Endothelial cell of umbilical vein (primary cell): ENCODE data around the gene CPED1. TPM values are rescaled to one million over a fixed set of nuclear protein-coding genes. Genes with fewer than 3 reads are reported as not detected.

Source experiments
- BruUV-seq: library from RNA; stranded (reverse); fragments of 400-500 nt; replicated peaks from 2 replicates; lab custom pipeline; 2021; lab: Mats Ljungman, UMichigan
- CTCF ChIA-PET: fragments of 300-600, 350-600 bp; sonication (Branson Sonifier 250); formaldehyde crosslinking; loops from one replicate; lab custom pipeline; 2021; ENCODE audit warnings: antibody characterized with exemption, inconsistent platforms; lab: Charles Lee
- POLR2A ChIA-PET: fragments of 300-600, 350-600 bp; sonication (Branson Sonifier 250); formaldehyde crosslinking; loops from one replicate; lab custom pipeline; 2021; ENCODE audit warnings: antibody characterized with exemption, inconsistent platforms; lab: Charles Lee
- DNase-seq: peaks from one replicate; pipeline ENCODE4 v3.0.0-alpha.2; 2011; ENCODE audit warnings: low read depth, low spot score
- FAIRE-seq: peaks from 2 replicates; lab custom pipeline; 2011; peaks lifted over from hg19 to GRCh38; lab: Jason Lieb, UNC
- H2AFZ ChIP-seq: 2 replicates; pipeline ENCODE4 v1.6.0; 2012; ENCODE audit warnings: low read depth, low read length, control low read depth, inconsistent platforms
- H3K27ac ChIP-seq: 2 replicates; pipeline ENCODE4 v1.5.1; 2011; ENCODE audit warnings: low read depth, mild to moderate bottlenecking, control low read depth, low read length, moderate library complexity; ENCODE audit not compliant: insufficient read depth
- H3K27me3 ChIP-seq, 2 experiments: 2 replicates each; pipeline versions ENCODE4 v1.6.0 to v1.6.1; 2011; ENCODE audit warnings: low read length in 2 of 2, mixed read lengths in 1 of 2; ENCODE audit not compliant: control insufficient read depth in 2 of 2, insufficient read depth in 2 of 2
- H3K36me3 ChIP-seq, 2 experiments: 2 replicates in 1 of 2; 3 replicates in 1 of 2; pipeline ENCODE4 v1.5.1; 2011; ENCODE audit warnings: low read length in 2 of 2, mild to moderate bottlenecking in 1 of 2, moderate library complexity in 1 of 2; ENCODE audit not compliant: control insufficient read depth in 2 of 2, insufficient read depth in 2 of 2; ENCODE audit errors: extremely low read depth in 1 of 2
- H3K4me1 ChIP-seq: 3 replicates; pipeline ENCODE4 v1.5.1; 2011; ENCODE audit warnings: mild to moderate bottlenecking, low read length; ENCODE audit not compliant: control insufficient read depth, insufficient read depth; ENCODE audit errors: extremely low read depth
- H3K4me2 ChIP-seq: 2 replicates; pipeline ENCODE4 v1.6.1; 2011; ENCODE audit warnings: low read length, control low read depth, mixed read lengths; ENCODE audit not compliant: insufficient read depth
- H3K4me3 ChIP-seq, 3 experiments: fragments of 200-600 bp in 1 of 3; sonication (generic), shearing (Covaris generic) in 1 of 3; replicated peaks in 1 of 3; 2 replicates each; pipeline ENCODE4 v1.5.1; 2011 to 2016; ENCODE audit warnings: control low read depth in 3 of 3, low read length in 3 of 3, mild to moderate bottlenecking in 2 of 3, inconsistent platforms in 1 of 3, low read depth in 1 of 3, moderate library complexity in 1 of 3; ENCODE audit not compliant: insufficient read depth in 1 of 3
- H3K79me2 ChIP-seq: 2 replicates; pipeline ENCODE4 v1.6.0; 2012; ENCODE audit warnings: low read length, inconsistent platforms; ENCODE audit not compliant: control insufficient read depth, insufficient read depth
- H3K9ac ChIP-seq: replicated peaks from 2 replicates; pipeline ENCODE3; 2011; ENCODE audit warnings: low read length, control low read depth; ENCODE audit not compliant: insufficient read depth; ENCODE audit errors: extremely low read depth
- H3K9me1 ChIP-seq: replicated peaks from 3 replicates; pipeline ENCODE4 v1.6.0; 2011; ENCODE audit warnings: mild to moderate bottlenecking, low read length; ENCODE audit not compliant: control insufficient read depth, insufficient read depth; ENCODE audit errors: extremely low read depth
- H3K9me3 ChIP-seq: replicated peaks from 2 replicates; pipeline ENCODE4 v1.5.1; 2012; ENCODE audit warnings: low read length, inconsistent platforms; ENCODE audit not compliant: control insufficient read depth, insufficient read depth
- H4K20me1 ChIP-seq: replicated peaks from 2 replicates; pipeline ENCODE3; 2011; ENCODE audit warnings: mild to moderate bottlenecking, low read length; ENCODE audit not compliant: control insufficient read depth, insufficient read depth; ENCODE audit errors: extremely low read depth
- CTCF ChIP-seq, 2 donors: IDR thresholded peaks; 1 replicate in 1 of 2; 2 replicates in 1 of 2; pipeline ENCODE4 v1.5.1; 2011; ENCODE audit warnings: low read length in 2 of 2, mild to moderate bottlenecking in 2 of 2, moderate library complexity in 2 of 2, control low read depth in 1 of 2, inconsistent platforms in 1 of 2, low read depth in 1 of 2; ENCODE audit not compliant: insufficient read depth in 1 of 2; ENCODE audit errors: extremely low read depth in 1 of 2
- FOS ChIP-seq: IDR thresholded peaks from 2 replicates; pipeline ENCODE4 v1.6.1; 2011; ENCODE audit warnings: mild to moderate bottlenecking, low read length, moderate library complexity, borderline replicate concordance; ENCODE audit not compliant: insufficient read depth
- GATA2 ChIP-seq: IDR thresholded peaks from 2 replicates; pipeline ENCODE4 v1.7.0; 2011; ENCODE audit warnings: low read depth, mild to moderate bottlenecking, moderate library complexity, mixed read lengths, low read length; ENCODE audit not compliant: insufficient read length, insufficient read depth
- JUN ChIP-seq: IDR thresholded peaks from 2 replicates; pipeline ENCODE4 v1.6.1; 2011; ENCODE audit warnings: borderline replicate concordance, low read depth; ENCODE audit not compliant: insufficient read length, insufficient read depth
- MAX ChIP-seq: IDR thresholded peaks from 2 replicates; pipeline ENCODE4 v1.6.1; 2011; ENCODE audit not compliant: insufficient read depth, insufficient read length
- MYC ChIP-seq: IDR thresholded peaks from one replicate; pipeline ENCODE4 v1.6.1; 2011; ENCODE audit warnings: mild to moderate bottlenecking, low read depth, low read length
- POLR2A ChIP-seq: IDR thresholded peaks from 2 replicates; pipeline ENCODE4 v1.6.1; 2012; ENCODE audit warnings: low read depth, mild to moderate bottlenecking, control low read depth, low read length
- dilution Hi-C: fragments of 300-500 bp; cut with MboI; formaldehyde crosslinking; loops from one replicate; pipeline ENCODE4 v1.15.0; 2019; ENCODE audit warnings: low sequenced_read_pairs; ENCODE audit not compliant: extremely low pct_ligation_motif_present
- intact Hi-C: fragments of 100-400 bp; cut with micrococcal nuclease; formaldehyde crosslinking; loops from one replicate; pipeline ENCODE4 v1.10.0; 2022
- polyA plus RNA-seq, 4 experiments: library from polyadenylated mRNA; depleted of rRNA in 3 of 4; stranded (reverse) in 3 of 4; unstranded in 1 of 4; fragments of >200 nt; gene quantifications; 2 replicates each; pipeline versions ENCODE4 v1.2.1 to v1.2.3, GENCODE V29; 2011 to 2012; ENCODE audit warnings: missing spikeins in 1 of 4
- total RNA-seq: library from RNA; stranded (reverse); gene quantifications from 2 replicates; pipeline ENCODE4 v1.2.3, GENCODE V29; 2021

Gene CPED1
- total and polyA plus RNA-seq, 2 donors (not counting 3 experiments of a cell fraction or from before 2014, with no cell fraction given): 0.22 to 3.0 TPM

- Histone ChIP-seq H3K9me1 (no peaks in the 10 kb centered on the region), H3K4me2 (no peak overlapping the region), H3K9me3 (no peaks in the 10 kb centered on the region), H4K20me1 (no peaks in the 10 kb centered on the region), H3K36me3 (no peaks in the 10 kb centered on the region), H3K27ac (no peak overlapping the region), H3K4me3 (no peak overlapping the region), H3K9ac (no peak overlapping the region), H3K79me2 (no peaks in the 10 kb centered on the region), H3K4me1 (peaks cover 24% of the 10 kb centered on the region), H3K27me3 (no peaks in the 10 kb centered on the region), H2AFZ (no peak overlapping the region)
- ChIA-PET POLR2A (no interaction called here), CTCF (interaction anchor here (8.9 kb wide), 1 partner anchor 99 kb away, joined by 156 read pairs; the partner anchor contains the start of gene CPED1)
- no TSS peak for BruUV-seq
- no peak for TF ChIP-seq CTCF (IDR thresholded peaks at IDR 0.05; ENCODE audit: extremely low read depth in 1 of 2, insufficient read depth in 1 of 2, low read depth in 1 of 2, low read length in 2 of 2)
- no peak for TF ChIP-seq MYC
- no peak for TF ChIP-seq GATA2
- TF ChIP-seq MAX: no peak
- TF ChIP-seq FOS: no peak
- TF ChIP-seq JUN: no peak
- TF ChIP-seq POLR2A: no peak
- DNase-seq: no peak
- intact Hi-C loops (loop anchor here (10.0 kb wide), 1 partner anchor 501 kb away; no protein-coding TSS in a partner anchor), dilution Hi-C loops (loop anchor here (25.0 kb wide), 1 partner anchor 99 kb away; the partner anchor contains the start of gene CPED1)
- no peak for FAIRE-seq
Measured at GRCh38 chr7:121085922-121086321, 97.4 kb downstream of the CPED1 start.
